IMR-90 (cell line): Measurements from ENCODE around the gene GARNL3. TPM values are rescaled to one million over a fixed set of nuclear protein-coding genes. Genes with fewer than 3 reads are reported as not detected.

ENCODE experiments used
- ATAC-seq: fragments of 200-7000 bp; cut with Tn5 transposase; 2 replicates; pipeline ENCODE4 v1.9.1; 2020; ENCODE audit warnings: low read depth, mild to moderate bottlenecking, moderate library complexity
- BruUV-seq: library from RNA; stranded (reverse); fragments of 400-500 nt; replicated peaks from 2 replicates; lab custom pipeline; 2021; lab: Mats Ljungman, UMichigan
- CTCF ChIA-PET: fragments of 300-600 bp; formaldehyde crosslinking; extraction: SDS; loops from one replicate; lab custom pipeline; 2021; ENCODE audit warnings: antibody characterized with exemption; lab: Yijun Ruan, JAX
- POLR2A ChIA-PET: fragments of 300-600 bp; sonication (Branson Sonifier 250); formaldehyde crosslinking; loops from one replicate; lab custom pipeline; 2022; ENCODE audit warnings: antibody characterized with exemption; ENCODE audit not compliant: unreplicated experiment; lab: Charles Lee
- DNase-seq: peaks from one replicate; pipeline ENCODE4 v3.0.0; 2013
- H2AFZ ChIP-seq: replicated peaks from 2 replicates; pipeline ENCODE3; 2013; ENCODE audit warnings: low read length, mild to moderate bottlenecking; ENCODE audit not compliant: poor library complexity
- H2AK5ac ChIP-seq: 2 replicates; pipeline ENCODE4 v1.6.1; 2013; ENCODE audit warnings: low read depth, low read length, inconsistent platforms
- H2AK9ac ChIP-seq: replicated peaks from 2 replicates; pipeline ENCODE3; 2013; ENCODE audit warnings: mild to moderate bottlenecking, low read depth, low read length, moderate library complexity; ENCODE audit not compliant: poor library complexity
- H2BK120ac ChIP-seq: 2 replicates; pipeline ENCODE4 v1.6.1; 2013; ENCODE audit warnings: low read depth, low read length, inconsistent platforms
- H2BK15ac ChIP-seq: 3 replicates; pipeline ENCODE4 v1.6.1; 2013; ENCODE audit warnings: low read depth, low read length, inconsistent platforms
- H2BK20ac ChIP-seq: 2 replicates; pipeline ENCODE4 v1.6.1; 2013; ENCODE audit warnings: low read depth, mild to moderate bottlenecking, inconsistent platforms, low read length, moderate library complexity
- H2BK5ac ChIP-seq: 2 replicates; pipeline ENCODE4 v1.6.1; 2013; ENCODE audit warnings: mild to moderate bottlenecking, low read depth, low read length, inconsistent platforms; ENCODE audit not compliant: poor library complexity, severe bottlenecking
- H3K14ac ChIP-seq: replicated peaks from 2 replicates; pipeline ENCODE4 v1.6.1; 2013; ENCODE audit warnings: low read depth, low read length, inconsistent platforms
- H3K18ac ChIP-seq: 2 replicates; pipeline ENCODE4 v1.6.1; 2013; ENCODE audit warnings: low read depth, low read length, control low read depth
- H3K23ac ChIP-seq: 2 replicates; pipeline ENCODE4 v1.6.1; 2013; ENCODE audit warnings: low read depth, low read length, inconsistent platforms
- H3K27ac ChIP-seq: 2 replicates; pipeline ENCODE4 v1.5.1; 2013; ENCODE audit warnings: mild to moderate bottlenecking, control low read depth, low read length; ENCODE audit not compliant: insufficient read depth
- H3K27me3 ChIP-seq: 2 replicates; pipeline ENCODE4 v1.6.1; 2013; ENCODE audit warnings: low read length; ENCODE audit not compliant: control insufficient read depth, insufficient read depth
- H3K36me3 ChIP-seq: 2 replicates; pipeline ENCODE4 v1.6.1; 2013; ENCODE audit warnings: low read length, mixed read lengths; ENCODE audit not compliant: control insufficient read depth, insufficient read depth
- H3K4ac ChIP-seq: 2 replicates; pipeline ENCODE4 v1.6.1; 2013; ENCODE audit warnings: low read depth, low read length, inconsistent platforms
- H3K4me1 ChIP-seq: 2 replicates; pipeline ENCODE4 v1.6.1; 2013; ENCODE audit warnings: low read length, mixed read lengths; ENCODE audit not compliant: control insufficient read depth, insufficient read depth
- H3K4me2 ChIP-seq: 2 replicates; pipeline ENCODE4 v1.6.1; 2013; ENCODE audit warnings: low read depth, mild to moderate bottlenecking, control low read depth, low read length, moderate library complexity
- H3K4me3 ChIP-seq: 2 replicates; pipeline ENCODE4 v1.5.1; 2013; ENCODE audit warnings: low read depth, mild to moderate bottlenecking, control low read depth, low read length, moderate library complexity; ENCODE audit not compliant: insufficient read depth
- H3K56ac ChIP-seq: 2 replicates; pipeline ENCODE4 v1.6.1; 2013; ENCODE audit warnings: low read length, inconsistent platforms; ENCODE audit not compliant: insufficient read depth; ENCODE audit errors: extremely low read depth
- H3K79me1 ChIP-seq, 2 experiments: 2 replicates each; pipeline ENCODE4 v1.6.1; 2013; ENCODE audit warnings: low read length in 2 of 2, inconsistent platforms in 1 of 2, low read depth in 1 of 2
- H3K9ac ChIP-seq: 2 replicates; pipeline ENCODE4 v1.6.1; 2013; ENCODE audit warnings: low read depth, low read length, control low read depth
- H3K9me1 ChIP-seq: 2 replicates; pipeline ENCODE4 v1.6.1; 2013; ENCODE audit warnings: low read length, inconsistent platforms; ENCODE audit not compliant: insufficient read depth
- H3K9me3 ChIP-seq: 2 replicates; pipeline ENCODE4 v1.6.1; 2013; ENCODE audit warnings: low read length; ENCODE audit not compliant: control insufficient read depth, insufficient read depth
- H4K20me1 ChIP-seq: 2 replicates; pipeline ENCODE4 v1.6.1; 2013; ENCODE audit warnings: low read length, inconsistent platforms; ENCODE audit not compliant: insufficient read depth
- H4K5ac ChIP-seq: 2 replicates; pipeline ENCODE4 v1.6.1; 2013; ENCODE audit warnings: mild to moderate bottlenecking, low read depth, low read length, control low read depth
- H4K8ac ChIP-seq, 2 experiments: 2 replicates each; pipeline ENCODE4 v1.6.1; 2013; ENCODE audit warnings: low read depth in 2 of 2, low read length in 2 of 2, control low read depth in 1 of 2, inconsistent platforms in 1 of 2
- H4K91ac ChIP-seq: 2 replicates; pipeline ENCODE4 v1.6.1; 2013; ENCODE audit warnings: low read depth, low read length, inconsistent platforms; ENCODE audit not compliant: insufficient read depth
- CEBPB ChIP-seq: IDR thresholded peaks from 2 replicates; pipeline ENCODE4 v1.6.1; 2012; ENCODE audit warnings: low read depth, low read length, improper control_type of control experiment
- CHD1 ChIP-seq: IDR thresholded peaks from 2 replicates; pipeline ENCODE4 v1.6.1; 2012; ENCODE audit warnings: low read depth, low read length, improper control_type of control experiment
- FOS ChIP-seq: fragments of 150-350 bp; IDR thresholded peaks from 2 replicates; pipeline ENCODE4 v1.6.1; 2016; ENCODE audit warnings: low read depth, low read length
- MAZ ChIP-seq: IDR thresholded peaks from 2 replicates; pipeline ENCODE4 v1.6.1; 2012; ENCODE audit warnings: low read depth, mild to moderate bottlenecking, low read length, improper control_type of control experiment, moderate library complexity, borderline replicate concordance
- MXI1 ChIP-seq: IDR thresholded peaks from 2 replicates; pipeline ENCODE4 v1.6.1; 2012; ENCODE audit warnings: low read depth, mild to moderate bottlenecking, low read length, moderate library complexity, borderline replicate concordance
- NFE2L2 ChIP-seq: fragments of 150-350 bp; IDR thresholded peaks from 2 replicates; pipeline ENCODE4 v1.6.1; 2016; ENCODE audit warnings: low read depth, mild to moderate bottlenecking, low read length
- RAD21 ChIP-seq: IDR thresholded peaks from 2 replicates; pipeline ENCODE4 v1.6.1; 2012; ENCODE audit warnings: low read length, improper control_type of control experiment
- RCOR1 ChIP-seq: IDR thresholded peaks from 2 replicates; pipeline ENCODE4 v1.6.1; 2012; ENCODE audit warnings: mild to moderate bottlenecking, low read length, improper control_type of control experiment; ENCODE audit not compliant: insufficient replicate concordance
- SMC3 ChIP-seq: fragments of 150-350 bp; IDR thresholded peaks from 2 replicates; pipeline ENCODE4 v1.6.1; 2016; ENCODE audit warnings: low read depth, mild to moderate bottlenecking, antibody characterized with exemption, low read length, moderate library complexity
- WGBS, 2 experiments: methylation state at CpG; one replicate each; pipeline versions ENCODE4 v1.1.5 to v1.1.7; 2013; ENCODE audit warnings: missing lambda C conversion rate in 2 of 2; ENCODE audit not compliant: insufficient read length in 1 of 2; ENCODE audit errors: extremely low coverage in 2 of 2; 5-methylcytosine and 5-hydroxymethylcytosine counted together
- dilution Hi-C: fragments of 300-500 bp; cut with HindIII; formaldehyde crosslinking; loops from one replicate; pipeline ENCODE4 v1.14.3; 2018; ENCODE audit warnings: low sequenced_read_pairs; ENCODE audit not compliant: unreplicated experiment
- in situ Hi-C: fragments of 300-500 bp; cut with MboI; formaldehyde crosslinking; loops from 3 replicates; pipeline ENCODE4 v1.14.3; 2019; ENCODE audit warnings: low sequenced_read_pairs, inconsistent platforms, mixed read lengths
- intact Hi-C: fragments of 100-400 bp; cut with micrococcal nuclease; formaldehyde crosslinking; loops from 2 replicates; pipeline ENCODE4 v1.10.0; 2022
- polyA plus RNA-seq, 3 experiments: library from polyadenylated mRNA; depleted of rRNA; stranded (reverse); fragments of >200 nt; gene quantifications; 2 replicates each; pipeline ENCODE4 v1.2.3, GENCODE V29; 2012; ENCODE audit warnings: low replicate concordance in 1 of 3
- total RNA-seq: library from RNA; depleted of rRNA; stranded (reverse); fragments of >200 nt; gene quantifications from 2 replicates; pipeline ENCODE4 v1.2.3, GENCODE V29; 2012
- TF ChIP-seq, protein P1 (sequence below): fragments of 150-350 bp; IDR thresholded peaks from 2 replicates; pipeline ENCODE4 v1.6.1; 2016; ENCODE audit warnings: low read depth, mild to moderate bottlenecking, low read length, moderate library complexity, borderline replicate concordance
- TF ChIP-seq, protein P2 (sequence below): fragments of 150-350 bp; IDR thresholded peaks from 2 replicates; pipeline ENCODE4 v1.6.1; 2017; ENCODE audit warnings: mild to moderate bottlenecking, antibody characterized with exemption, low read length, low read depth
- TF ChIP-seq, protein P3 (sequence below): conservative IDR thresholded peaks from 2 replicates; pipeline ENCODE4 v1.5.1; 2012; ENCODE audit warnings: mild to moderate bottlenecking, low read depth, low read length, improper control_type of control experiment

The GARNL3 gene
- total and polyA plus RNA-seq, 2 of the 4 experiments (the other 2 are of a cell fraction) = 1.9 to 5.0 TPM

DNA sequence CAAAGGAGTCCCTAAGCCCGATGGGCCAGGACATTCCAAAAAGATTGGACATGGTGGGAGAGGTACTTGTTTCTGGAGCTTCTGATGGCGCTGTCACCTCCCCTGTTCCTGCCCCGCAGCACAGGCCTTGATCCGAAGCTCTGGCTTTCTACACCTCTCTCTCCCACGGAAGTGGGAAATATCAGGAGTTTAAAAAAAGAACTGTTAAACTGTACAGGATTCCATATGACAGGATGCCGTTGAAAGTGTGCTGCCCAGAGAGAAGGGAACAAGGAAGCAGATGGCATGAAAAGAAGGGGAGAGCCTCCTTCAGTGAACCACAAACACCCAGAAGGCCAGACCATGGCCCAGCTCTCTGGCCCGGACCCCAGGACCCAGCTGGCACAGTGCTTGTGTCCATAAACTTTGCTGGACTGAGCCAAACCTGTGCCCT, 105.6 kb downstream of the GARNL3 start:
- Histone ChIP-seq H2AFZ (no peak overlapping the region), H4K91ac (no peak overlapping the region), H3K23ac (no peak overlapping the region), H3K9me1 (no peaks in the 10 kb centered on the region; the same call in 1 of the 2 replicates), H2BK15ac (no peak overlapping the region), H2AK9ac (no peak overlapping the region), H3K27ac (no peak overlapping the region), H3K4ac (no peak overlapping the region), H2BK120ac (no peak overlapping the region), H3K9ac (no peak overlapping the region), H3K4me3 (no peak overlapping the region), H4K5ac (no peak overlapping the region), H3K4me1 (no peaks in the 10 kb centered on the region), H3K14ac (no peak overlapping the region), H4K8ac (no peak overlapping the region), H3K27me3 (peaks cover 19% of the 10 kb centered on the region), H2BK5ac (no peak overlapping the region), H3K18ac (no peak overlapping the region), H3K4me2 (no peak overlapping the region), H3K79me1 (no peaks in the 10 kb centered on the region), H2BK20ac (no peak overlapping the region), H3K36me3 (no peaks in the 10 kb centered on the region), H2AK5ac (no peak overlapping the region), H3K56ac (no peak overlapping the region), H4K20me1 (no peaks in the 10 kb centered on the region), H3K9me3 (no peaks in the 10 kb centered on the region)
- no peak for DNase-seq
- TF ChIP-seq, protein P1, sequence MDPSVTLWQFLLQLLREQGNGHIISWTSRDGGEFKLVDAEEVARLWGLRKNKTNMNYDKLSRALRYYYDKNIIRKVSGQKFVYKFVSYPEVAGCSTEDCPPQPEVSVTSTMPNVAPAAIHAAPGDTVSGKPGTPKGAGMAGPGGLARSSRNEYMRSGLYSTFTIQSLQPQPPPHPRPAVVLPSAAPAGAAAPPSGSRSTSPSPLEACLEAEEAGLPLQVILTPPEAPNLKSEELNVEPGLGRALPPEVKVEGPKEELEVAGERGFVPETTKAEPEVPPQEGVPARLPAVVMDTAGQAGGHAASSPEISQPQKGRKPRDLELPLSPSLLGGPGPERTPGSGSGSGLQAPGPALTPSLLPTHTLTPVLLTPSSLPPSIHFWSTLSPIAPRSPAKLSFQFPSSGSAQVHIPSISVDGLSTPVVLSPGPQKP = no peak
- TF ChIP-seq MAZ (no peak), MXI1 (no peak), SMC3 (no peak), RCOR1 (no peak), FOS (no peak), NFE2L2 (no peak), CEBPB (no peak), CHD1 (no peak), RAD21 (no peak)
- TF ChIP-seq, protein P2, sequence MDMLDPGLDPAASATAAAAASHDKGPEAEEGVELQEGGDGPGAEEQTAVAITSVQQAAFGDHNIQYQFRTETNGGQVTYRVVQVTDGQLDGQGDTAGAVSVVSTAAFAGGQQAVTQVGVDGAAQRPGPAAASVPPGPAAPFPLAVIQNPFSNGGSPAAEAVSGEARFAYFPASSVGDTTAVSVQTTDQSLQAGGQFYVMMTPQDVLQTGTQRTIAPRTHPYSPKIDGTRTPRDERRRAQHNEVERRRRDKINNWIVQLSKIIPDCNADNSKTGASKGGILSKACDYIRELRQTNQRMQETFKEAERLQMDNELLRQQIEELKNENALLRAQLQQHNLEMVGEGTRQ = no peak
- TF ChIP-seq, protein P3, sequence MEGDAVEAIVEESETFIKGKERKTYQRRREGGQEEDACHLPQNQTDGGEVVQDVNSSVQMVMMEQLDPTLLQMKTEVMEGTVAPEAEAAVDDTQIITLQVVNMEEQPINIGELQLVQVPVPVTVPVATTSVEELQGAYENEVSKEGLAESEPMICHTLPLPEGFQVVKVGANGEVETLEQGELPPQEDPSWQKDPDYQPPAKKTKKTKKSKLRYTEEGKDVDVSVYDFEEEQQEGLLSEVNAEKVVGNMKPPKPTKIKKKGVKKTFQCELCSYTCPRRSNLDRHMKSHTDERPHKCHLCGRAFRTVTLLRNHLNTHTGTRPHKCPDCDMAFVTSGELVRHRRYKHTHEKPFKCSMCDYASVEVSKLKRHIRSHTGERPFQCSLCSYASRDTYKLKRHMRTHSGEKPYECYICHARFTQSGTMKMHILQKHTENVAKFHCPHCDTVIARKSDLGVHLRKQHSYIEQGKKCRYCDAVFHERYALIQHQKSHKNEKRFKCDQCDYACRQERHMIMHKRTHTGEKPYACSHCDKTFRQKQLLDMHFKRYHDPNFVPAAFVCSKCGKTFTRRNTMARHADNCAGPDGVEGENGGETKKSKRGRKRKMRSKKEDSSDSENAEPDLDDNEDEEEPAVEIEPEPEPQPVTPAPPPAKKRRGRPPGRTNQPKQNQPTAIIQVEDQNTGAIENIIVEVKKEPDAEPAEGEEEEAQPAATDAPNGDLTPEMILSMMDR = no peak
- intact Hi-C loops (no loop called here), in situ Hi-C loops (no loop called here), dilution Hi-C loops (no loop called here)
- ChIA-PET CTCF (interaction anchor here (0.6 kb wide), 1 partner anchor 73 kb away, joined by 3 read pairs; no protein-coding TSS in a partner anchor), POLR2A (no interaction called here)
- no peak for ATAC-seq
- 50% methylated on average over 1 of the region's 7 CpGs; no CpG with 5 or more reads in 1 of the 2 experiments for WGBS, 2 experiments
- no TSS peak for BruUV-seq
